HG03432 (cell line): ENCODE data around the gene C20orf141.
"Not testable (repeated sequence)": the region's sequence is repeated elsewhere in the genome, so short reads cannot be mapped to it uniquely, and the experiment has no call there.

Source experiments
- ATAC-seq: cut with Tn5 transposase; IDR thresholded peaks from one replicate; pipeline ENCODE4 v1.9.1; 2021; ENCODE audit warnings: mild to moderate bottlenecking, moderate library complexity; ENCODE audit not compliant: unreplicated experiment

Gene C20orf141

DNA sequence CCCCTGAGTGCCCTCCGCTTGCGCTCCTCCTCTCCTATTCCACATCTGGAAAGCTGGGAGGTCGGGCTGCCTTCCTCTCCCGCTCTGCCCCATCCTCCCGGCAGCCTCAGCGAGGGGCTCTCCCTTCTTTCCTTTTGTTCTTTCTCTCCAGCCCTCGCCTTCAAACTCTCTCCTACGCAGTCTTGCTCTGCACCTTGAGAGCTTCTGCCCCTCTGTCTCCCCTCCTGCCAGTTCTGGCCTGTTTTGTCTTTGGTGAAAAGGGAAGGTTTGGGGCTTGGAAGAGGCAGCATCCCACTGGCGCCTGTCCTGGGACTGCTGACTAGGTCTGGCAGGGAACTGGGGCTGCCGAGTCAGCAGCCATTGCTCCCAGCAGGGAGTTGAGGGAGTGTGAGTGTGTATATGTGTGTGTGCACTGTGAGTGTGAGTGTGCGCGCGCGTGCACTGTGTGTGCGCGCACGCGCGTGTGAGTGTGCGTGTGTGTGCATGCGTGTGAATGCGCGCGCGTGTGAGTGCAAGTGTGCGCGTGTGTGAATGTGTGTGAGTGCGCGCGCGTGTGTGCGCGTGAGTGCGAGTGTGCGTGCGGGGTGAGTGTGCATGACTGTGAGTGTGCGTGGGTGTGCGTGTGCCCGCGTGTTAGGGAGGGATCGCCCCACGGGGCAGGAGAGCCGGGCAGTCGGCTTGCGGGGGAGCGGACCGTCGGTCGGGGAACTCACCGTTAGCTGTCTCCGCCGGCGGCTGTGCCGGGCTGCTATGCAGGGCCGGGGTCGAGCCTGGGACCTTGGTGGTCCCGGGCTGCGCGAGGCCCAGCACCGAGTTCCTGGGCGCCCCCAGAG is 14.9 kb upstream of the C20orf141 start:
- peak; percentile 23 for ATAC-seq

DNA sequence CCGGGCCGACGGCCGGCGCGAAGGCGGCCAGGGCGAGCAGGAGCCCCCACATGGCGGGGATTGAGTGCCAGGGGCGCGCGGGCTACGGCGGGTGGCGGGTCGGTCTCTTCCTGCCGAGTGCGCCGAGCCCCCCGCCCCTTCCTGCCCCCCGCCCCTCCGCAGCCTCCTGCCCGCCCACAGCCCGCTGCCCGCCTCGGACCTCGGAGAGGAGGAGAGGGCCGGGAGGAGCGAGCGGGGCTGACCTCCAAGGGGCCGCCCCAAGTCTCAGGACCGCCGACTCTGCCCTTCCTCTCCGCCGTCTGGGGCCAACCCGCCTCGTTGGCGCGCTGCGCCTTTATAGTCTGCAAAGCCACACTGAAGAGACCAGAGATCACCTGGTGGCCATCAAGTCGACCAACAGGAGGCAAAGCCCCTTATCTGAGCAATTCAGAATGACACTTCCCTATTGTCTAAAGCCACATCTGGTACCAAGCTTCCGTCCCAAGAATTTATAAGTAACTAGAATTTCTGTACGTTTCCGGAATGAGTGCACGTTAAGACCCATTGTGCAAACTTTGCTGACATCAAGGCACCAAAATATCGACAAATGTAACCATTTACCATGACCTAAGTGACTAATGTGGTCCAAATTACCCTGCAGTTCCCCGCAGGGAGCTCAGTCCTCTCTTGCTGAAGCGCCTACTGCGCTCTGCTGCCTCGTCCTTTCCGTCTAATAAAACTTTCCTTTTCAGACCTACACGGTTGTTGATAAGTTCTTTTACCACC is 14.1 kb upstream of the C20orf141 start, which contains the start of gene CPXM1:
Gene CPXM1, minus strand, starts transcription at position 107 of the 765 bp plus-strand sequence. Its CDS starts 55 bp downstream, at position 52.
- peak; percentile 53 for ATAC-seq

DNA sequence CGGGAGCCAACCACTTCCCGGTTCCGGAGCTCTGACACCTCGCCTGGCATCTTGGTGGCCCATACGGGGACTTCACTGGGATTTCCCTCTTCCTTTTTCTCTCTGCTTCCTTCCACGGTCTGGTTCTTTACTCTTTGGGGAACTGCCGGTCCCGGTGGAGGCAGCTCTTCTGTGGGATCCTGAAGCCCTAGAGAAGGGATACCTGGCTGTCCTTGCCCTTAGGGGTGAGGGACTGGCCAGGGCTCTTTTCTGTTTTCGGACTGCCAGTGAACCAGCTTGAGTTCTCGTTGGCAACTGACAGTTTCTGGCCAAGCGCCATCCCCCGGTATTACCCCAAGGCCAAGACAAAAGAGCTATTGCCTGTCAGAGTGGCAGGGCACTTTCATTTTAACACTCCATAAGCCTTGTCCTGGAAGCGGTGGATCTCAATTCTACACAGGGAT is 13.5 kb upstream of the C20orf141 start:
- ATAC-seq, result peak; percentile 32

DNA sequence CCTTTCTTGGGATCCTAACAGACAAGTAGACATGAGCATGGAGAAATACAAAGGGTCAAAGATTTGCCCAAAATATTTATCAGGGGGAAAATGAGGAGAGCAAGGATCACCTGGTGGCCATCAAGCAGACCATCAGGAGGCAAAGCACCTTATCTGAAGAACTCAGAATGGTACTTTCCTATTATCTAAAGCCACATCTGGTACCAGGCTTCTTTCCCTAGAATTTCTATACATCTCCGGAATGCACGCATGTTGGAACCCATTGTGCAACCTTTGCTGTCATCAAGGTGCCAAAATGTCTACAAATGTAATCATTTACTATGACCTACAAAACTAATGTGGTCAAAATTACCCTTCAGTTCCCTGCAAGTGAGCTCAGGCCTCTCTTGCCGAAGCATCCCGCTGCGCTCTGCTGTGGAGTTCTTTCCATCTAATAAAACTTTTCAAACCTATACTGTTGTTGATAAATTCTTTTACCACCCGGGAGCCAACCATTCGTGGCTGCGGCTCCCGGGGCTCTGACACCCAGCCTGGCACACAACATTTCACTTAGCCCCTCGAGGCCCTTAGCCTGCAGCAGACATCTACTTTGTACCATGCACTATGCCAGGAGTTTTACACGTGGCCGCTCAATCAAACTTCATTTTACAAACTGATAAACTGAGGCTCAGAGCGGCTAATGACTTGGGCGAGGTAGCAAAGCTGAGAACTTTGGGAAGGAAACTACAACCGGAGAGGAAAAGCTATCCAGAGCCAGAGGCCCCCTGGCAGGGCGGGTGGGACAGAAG is 10.6 kb upstream of the C20orf141 start:
- ATAC-seq, result no peak

DNA sequence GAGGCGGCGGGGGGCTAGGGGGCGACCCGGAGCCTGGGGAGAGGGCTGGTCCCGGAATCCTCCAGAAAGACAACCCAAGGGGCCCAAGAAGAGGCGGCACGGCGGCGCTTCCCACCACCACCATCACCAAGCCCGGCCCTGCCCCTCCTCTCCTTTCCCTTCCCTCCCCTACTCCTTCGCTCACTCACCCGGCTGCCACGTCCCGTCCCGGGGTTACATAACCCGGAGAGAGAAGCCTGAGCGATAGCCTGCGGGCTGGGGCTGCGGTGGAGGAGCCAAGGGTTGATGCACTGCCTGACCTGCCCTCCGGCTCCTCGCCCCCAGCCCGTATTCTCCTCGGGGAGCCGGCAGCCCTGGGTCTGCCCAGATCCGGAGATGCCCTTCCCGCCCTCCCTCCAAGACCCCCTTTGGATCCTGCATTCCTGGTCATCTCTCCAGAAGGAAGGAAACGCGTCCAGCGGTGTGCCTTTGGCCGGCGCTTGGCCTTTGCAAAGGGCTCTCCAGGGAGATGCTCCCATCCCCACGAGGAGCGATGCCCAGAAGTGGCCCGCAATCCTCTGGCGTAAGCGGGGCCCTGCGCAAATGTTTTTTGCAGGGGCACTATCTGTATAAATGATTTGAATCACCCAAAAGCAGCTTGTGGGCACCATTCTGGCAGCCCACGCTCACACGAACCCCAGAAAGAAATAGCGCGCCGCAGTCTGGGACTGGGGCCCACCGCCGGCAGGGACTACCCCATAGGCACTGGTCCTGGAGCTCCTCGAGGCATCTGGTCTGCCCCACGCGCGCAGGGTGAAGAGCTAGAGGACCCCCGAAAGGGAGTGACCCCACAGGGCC is 9.7 kb upstream of the C20orf141 start:
- ATAC-seq, result no peak

DNA sequence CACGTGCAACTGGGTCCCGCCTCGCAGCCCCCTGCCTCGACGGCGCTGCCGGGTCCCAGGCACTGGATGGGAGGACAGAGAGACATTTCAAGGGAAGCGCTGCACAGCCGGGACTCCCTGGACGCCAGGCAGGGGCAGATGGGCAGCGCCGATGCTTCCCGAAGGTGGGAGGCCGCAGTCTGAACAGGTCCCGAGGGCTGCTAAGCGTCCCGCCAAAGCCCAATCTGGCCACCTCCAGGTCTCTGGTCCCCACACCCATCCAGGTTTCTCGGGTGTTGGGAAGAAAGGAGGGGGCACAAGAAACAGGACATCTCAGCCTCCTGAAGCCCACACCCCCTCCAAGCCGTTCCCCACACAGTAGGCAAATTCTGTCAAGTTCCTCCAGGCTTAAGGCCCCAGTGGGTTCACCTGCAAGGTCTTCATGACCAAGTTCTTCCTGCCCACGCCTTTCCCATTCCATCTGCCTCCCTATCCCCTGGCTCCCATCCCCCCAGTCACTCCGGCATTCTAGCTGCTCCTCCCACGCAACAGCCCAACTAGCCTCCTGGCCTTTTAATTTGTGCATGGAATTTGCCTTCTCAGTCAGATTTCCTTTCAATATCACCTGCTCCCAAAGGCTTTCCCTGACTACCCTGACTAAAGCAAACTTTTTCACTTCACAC is 9.0 kb upstream of the C20orf141 start:
- ATAC-seq, result no peak

DNA sequence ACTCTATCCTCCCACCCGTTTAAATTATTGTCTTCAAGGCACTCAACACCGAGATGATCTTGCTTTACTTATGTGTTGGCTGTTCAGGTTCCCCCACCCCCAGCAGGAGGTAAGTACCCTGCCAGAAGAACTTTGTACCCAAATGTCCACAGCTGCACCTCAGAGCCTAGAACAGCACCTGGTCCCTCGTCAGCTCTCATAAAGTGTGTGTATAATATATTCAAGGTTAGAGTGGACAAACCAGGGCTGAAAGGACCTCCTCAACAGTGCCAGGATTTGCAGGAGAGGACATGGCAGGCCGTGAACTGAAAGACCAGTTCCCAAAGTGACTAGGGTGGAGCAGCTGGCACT is 8.5 kb upstream of the C20orf141 start:
- no peak for ATAC-seq

DNA sequence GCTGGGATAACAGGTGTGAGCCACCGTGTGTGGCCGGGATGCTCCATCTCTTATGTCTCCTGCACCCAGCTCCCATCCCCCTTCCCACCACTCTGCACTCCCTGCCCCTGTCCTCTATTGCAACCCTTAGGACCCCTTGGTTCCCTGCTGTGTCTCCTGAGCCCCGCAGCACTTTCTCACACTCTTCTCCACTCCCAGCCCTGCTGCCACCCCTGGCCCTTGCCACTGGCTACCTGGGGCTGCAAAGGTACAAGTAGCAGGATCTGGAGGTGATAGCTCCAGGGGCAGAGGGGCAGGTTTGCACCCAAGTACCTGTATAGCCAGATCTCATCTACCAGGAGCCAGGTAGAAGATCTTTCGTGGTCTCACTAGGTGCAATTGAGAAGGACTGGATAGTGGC is 7.8 kb upstream of the C20orf141 start:
- ATAC-seq, result no peak

DNA sequence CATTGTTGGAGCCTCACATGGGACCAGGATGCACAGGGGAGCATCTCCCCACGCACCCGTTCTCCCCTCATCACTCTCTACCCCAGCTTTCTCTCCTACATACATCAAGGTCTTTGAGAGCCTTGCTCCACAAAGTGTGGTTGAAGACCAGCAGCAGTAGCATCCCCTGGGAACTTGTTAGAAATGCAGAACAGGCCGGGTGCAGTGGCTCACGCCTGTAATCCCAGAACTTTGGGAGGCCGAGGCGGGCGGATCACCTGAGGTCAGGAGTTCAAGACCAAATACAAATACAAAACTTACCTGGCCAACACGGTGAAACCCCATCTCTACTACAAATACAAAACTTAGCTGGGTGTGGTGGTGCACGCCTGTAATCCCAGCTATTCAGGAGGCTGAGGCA is 6.9 kb upstream of the C20orf141 start:
- not testable (repeated sequence) for ATAC-seq

DNA sequence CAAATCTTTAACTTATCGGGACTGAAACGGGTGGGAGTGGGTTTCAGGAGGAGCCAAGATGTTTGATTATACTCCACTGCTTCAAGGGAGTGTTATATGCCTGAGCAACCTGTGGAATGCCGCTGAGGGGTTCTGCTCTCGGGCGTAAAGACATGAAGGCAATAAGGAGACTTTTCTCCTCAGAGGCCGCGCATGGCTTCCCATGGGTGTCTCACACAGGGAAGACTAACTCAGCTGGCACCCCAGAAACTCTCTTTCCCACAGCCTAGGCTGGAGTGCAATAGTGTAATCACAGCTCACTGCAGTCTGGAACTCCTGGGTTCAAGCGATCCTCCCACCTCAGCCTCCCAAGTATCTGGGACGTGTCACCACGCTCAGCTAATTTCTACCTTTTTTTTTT is 5.1 kb upstream of the C20orf141 start:
- no peak for ATAC-seq

DNA sequence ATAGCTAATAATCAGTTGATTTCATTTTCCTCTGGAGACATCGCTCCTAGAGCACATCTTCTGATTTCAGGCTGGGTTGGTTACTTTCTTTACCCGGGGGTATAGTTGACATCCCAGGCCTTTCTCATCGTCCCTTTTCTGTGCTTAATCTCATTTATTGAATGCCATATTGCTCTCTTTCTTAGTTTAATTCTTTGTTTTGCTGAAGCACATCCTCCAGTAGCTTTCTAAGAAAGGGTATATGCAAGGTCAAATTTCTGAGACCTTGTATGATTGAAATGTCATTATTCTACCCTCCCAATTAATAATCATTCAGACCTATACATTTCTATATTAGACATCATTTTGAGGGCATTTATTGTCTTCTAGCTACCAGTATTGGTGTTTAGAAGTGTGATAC is 2.6 kb upstream of the C20orf141 start:
- no peak for ATAC-seq

DNA sequence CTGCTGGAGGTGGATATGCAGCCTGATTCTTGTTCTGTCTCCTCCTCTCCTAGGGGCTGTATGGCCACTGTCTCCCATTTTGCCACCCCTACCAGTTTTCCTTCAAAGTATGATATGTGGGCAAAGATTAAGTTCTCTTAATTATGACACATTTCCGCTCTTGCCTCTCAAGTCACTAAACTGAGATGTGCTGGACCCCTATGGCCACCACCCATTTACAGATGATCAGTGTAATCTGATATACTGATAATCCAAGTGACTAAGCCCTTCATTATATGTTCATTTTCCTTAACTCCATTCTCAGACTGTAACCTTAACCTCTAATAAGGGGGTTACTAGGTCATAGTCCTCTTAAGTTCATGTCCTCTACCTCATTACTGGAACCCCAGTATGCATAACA is 711 bp upstream of the C20orf141 start:
- no peak for ATAC-seq

DNA sequence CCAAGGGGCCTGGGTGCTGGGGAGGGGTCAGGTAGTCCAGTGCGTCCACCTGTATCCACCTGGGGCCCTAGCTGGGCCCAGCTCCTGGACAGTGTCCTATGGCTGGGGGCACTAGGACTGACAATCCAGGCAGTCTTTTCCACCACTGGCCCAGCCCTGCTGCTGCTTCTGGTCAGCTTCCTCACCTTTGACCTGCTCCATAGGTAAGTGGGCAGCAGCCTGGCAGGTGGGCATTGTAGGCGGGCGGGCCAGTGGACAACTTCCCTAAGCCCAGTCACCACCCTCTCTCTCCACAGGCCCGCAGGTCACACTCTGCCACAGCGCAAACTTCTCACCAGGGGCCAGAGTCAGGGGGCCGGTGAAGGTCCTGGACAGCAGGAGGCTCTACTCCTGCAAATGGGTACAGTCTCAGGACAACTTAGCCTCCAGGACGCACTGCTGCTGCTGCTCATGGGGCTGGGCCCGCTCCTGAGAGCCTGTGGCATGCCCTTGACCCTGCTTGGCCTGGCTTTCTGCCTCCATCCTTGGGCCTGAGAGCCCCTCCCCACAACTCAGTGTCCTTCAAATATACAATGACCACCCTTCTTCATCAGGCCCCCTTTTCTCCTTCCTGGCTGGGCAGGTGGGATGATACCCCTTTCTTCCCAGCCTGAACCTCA is 584 bp downstream of the C20orf141 start:
- no peak for ATAC-seq

DNA sequence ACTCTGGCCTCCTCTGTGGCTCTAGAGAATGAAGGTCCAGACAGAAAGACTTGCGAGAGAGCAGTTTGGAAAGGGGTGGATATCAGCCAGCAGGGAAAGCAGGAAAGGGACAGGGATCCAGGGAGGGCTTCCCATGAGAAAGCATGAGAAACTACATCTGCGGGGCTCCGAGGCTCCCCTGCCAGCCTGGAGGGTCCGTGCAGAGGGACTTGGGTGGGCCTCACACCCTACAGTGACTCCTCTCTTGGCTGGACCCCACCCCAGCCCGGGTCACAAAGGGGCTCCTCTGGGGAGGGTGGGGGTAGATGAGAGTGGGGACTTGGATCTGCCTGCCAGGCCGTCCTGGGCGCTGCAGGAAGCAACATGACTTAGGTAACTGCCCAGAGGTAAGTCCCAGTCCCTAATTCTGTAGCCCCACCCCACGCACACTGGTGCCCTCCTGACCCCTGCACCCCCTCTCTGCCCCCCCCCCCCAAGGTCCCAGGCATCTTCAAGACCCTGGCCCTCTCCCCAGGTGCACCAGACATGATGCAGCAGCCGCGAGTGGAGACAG is 1.3 kb downstream of the C20orf141 start, which contains the start of gene TMEM239:
Gene TMEM239, plus strand, starts transcription at position 335 of the 553 bp plus-strand sequence. Its CDS starts 191 bp downstream, at position 526.
- no peak for ATAC-seq

DNA sequence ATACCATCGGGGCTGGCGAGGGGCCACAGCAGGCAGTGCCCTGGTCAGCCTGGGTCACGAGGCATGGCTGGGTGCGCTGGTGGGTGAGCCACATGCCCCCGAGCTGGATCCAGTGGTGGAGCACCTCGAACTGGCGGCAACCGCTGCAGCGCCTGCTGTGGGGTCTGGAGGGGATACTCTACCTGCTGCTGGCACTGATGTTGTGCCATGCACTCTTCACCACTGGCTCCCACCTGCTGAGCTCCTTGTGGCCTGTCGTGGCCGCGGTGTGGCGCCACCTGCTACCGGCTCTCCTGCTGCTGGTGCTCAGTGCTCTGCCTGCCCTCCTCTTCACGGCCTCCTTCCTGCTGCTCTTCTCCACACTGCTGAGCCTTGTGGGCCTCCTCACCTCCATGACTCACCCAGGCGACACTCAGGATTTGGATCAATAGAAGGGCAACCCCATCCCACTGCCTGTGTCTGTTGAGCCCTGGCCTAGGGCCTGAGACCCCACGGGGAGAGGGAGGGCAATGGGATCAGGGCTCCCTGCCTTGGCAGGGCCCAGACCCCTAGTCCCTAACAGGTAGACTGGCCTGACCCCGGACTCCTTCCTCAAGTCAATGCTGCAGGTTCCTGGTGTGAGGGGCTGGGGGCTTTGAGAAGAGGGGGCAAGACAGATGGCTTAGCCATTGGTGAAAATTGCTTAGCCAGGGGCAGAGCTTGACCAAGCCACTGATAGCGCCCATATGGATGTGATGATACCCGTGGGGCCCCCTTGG is 2.0 kb downstream of the C20orf141 start:
- ATAC-seq, result no peak

DNA sequence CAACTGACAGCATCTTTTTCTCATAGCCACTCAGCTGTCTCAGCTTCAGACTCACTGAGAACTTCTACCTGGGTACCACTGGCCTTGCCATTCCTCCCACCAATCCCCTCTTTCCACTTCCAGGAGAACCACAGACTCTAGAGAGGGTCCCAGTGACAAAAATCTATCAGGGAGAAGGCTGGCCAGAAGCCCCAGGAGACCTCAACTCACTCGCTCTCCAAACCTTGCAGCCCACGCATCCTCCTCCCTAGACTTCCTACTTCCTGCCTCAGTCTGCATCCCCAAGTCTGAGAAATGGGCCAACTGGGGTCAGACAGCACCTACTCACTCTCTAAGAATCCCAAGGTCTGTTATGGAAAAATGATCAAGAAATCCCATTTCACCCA is 2.5 kb downstream of the C20orf141 start:
- no peak for ATAC-seq

DNA sequence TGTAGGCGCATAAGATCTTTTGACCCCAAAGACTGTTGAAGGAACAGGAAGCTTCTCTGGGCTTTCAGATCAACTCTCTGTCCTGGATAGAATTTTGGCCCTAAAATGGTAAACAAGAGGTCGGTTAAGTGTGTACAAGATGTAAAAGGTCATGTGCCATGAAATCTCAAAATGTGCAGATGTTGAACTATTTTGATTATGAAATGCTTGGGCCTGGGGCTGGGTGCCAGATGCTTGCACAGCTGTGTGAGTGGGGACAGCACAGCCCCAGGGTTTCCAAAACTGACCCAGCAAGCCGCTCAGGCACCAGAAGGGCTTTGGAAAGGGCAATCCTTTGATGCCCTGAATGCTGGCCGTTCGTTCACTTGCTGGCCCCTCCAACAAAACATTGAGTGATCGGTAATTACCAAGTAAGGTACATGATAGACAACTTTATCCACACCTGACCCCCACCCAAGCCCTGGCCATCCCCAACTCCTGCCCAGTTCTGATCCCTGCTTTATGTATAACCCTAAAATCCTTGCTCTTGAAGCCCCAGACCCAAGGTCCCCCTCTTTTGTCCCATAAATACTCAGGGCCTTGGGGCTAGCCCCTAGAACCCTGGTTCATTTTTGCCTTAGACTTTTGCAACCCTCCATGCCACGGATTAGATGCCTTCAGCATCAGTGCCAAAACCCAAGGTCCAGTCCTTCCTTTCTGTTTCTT is 3.3 kb downstream of the C20orf141 start:
- ATAC-seq, result no peak
